GM21526 (cell line): ENCODE measurements around the gene DCDC2B.
"Not testable (repeated sequence)": the region's sequence is repeated elsewhere in the genome, so short reads cannot be mapped to it uniquely, and the experiment has no call there.

Source experiments
- ATAC-seq: cut with Tn5 transposase; IDR thresholded peaks from one replicate; pipeline ENCODE4 v1.9.1; 2021; ENCODE audit warnings: moderate library complexity; ENCODE audit not compliant: unreplicated experiment, low FRiP score

DCDC2B gene

GRCh38 chr1:32255072-32256071 lies 46.5 kb downstream of the DCDC2B start:
- ATAC-seq: no peak

GRCh38 chr1:32256473-32257226 lies 47.8 kb downstream of the DCDC2B start:
- no peak for ATAC-seq

GRCh38 chr1:32257227-32257508 lies 48.3 kb downstream of the DCDC2B start:
- ATAC-seq: no peak

- not testable (repeated sequence) for ATAC-seq
These were observed 54.3 kb downstream of the DCDC2B start for GRCh38 chr1:32263236-32263593.

GRCh38 chr1:32263744-32264143 lies 54.9 kb downstream of the DCDC2B start:
- ATAC-seq: no peak
